HG03280 (cell line): ENCODE results near the gene OR51T1.

Experiments
- ATAC-seq: cut with Tn5 transposase; IDR thresholded peaks from one replicate; pipeline ENCODE4 v1.9.1; 2021; ENCODE audit warnings: mild to moderate bottlenecking, moderate library complexity; ENCODE audit not compliant: unreplicated experiment

The OR51T1 gene

DNA sequence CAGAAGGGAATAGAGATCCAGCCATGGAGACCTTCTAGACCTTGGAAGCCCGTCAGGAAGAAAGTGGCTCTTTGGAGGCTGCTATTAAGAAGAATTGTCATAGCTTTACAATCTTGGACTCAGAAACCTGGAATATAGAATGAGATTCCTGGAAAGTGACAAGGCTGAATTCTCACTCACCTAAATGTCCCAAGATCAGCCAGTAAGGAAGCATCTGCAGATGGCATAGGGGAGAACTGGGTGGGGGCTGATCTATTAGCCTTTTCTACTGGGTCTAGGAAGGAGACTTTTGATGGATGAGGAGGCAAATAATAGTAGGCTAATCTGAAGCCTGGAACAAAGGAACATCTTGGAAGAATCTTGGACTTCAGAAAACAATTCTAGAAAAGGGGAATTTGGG is 42.5 kb downstream of the OR51T1 start, which contains the start of gene OR51G1:
TSS of gene OR51G1 (minus strand) at position 101 of the 400 bp plus-strand sequence. CDS start at position 101, 0 bp downstream.
- no peak for ATAC-seq

DNA sequence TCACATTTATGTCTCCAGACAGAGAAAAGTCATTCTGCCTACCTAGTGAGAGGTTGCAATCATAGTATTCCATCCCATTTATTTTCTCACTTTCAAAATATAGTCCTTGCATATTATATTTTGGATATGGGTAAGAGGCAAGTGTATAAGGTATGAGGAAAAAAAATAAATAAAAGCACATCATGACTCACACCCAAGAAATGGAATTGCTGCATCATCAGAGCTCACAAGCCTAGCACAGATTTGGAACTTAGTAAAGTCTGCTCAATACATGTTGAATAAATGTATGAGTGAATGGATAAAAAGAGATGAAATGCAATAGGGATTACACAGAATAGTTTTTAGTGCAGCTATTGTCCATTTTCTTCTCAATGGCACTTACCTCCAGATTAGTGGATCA is 44.9 kb downstream of the OR51T1 start:
- ATAC-seq, result no peak
